Measurements from ENCODE around the gene FNDC8.

FNDC8 gene

GRCh38 chr17:35074711-35075707, 46.4 kb upstream of the FNDC8 start:
- Histone ChIP-seq H3K27me3 (ENCODE audit: insufficient read depth, poor library complexity, severe bottlenecking) (no peaks in the 10 kb centered on the region), H3K27ac (replicated peaks) (no peak overlapping the region), H3K4me3 (replicated peaks; ENCODE audit: insufficient read depth, low read length) (no peak overlapping the region)
- peak in 1 of 2 experiments; percentile 31 for DNase-seq (ENCODE audit: low read depth in 1 of 2, low spot score in 1 of 2)
- TF ChIP-seq GABPA (IDR thresholded peaks at IDR 0.05; ENCODE audit: low read depth) (no peak), POLR2AphosphoS5 (IDR thresholded peaks at IDR 0.05; ENCODE audit: low read depth) (no peak), CTCF (IDR thresholded peaks at IDR 0.05; ENCODE audit: insufficient read depth, low read length) (no peak), REST (IDR thresholded peaks at IDR 0.05; ENCODE audit: insufficient replicate concordance, low read depth) (no peak)

GRCh38 chr17:35076874-35077273, 44.5 kb upstream of the FNDC8 start:
- no peak for DNase-seq (ENCODE audit: low read depth in 1 of 2, low spot score in 1 of 2)
- Histone ChIP-seq H3K4me3 (replicated peaks; ENCODE audit: insufficient read depth, low read length) (no peak overlapping the region), H3K27ac (replicated peaks) (no peak overlapping the region), H3K27me3 (ENCODE audit: insufficient read depth, poor library complexity, severe bottlenecking) (no peaks in the 10 kb centered on the region)
- TF ChIP-seq SPI1 (IDR thresholded peaks at IDR 0.05; ENCODE audit: borderline replicate concordance, low read depth) = no peak
- TF ChIP-seq REST (IDR thresholded peaks at IDR 0.05; ENCODE audit: insufficient replicate concordance, low read depth) = no peak
- no peak for TF ChIP-seq POLR2AphosphoS5 (IDR thresholded peaks at IDR 0.05; ENCODE audit: low read depth)
- TF ChIP-seq GABPA (IDR thresholded peaks at IDR 0.05; ENCODE audit: low read depth) = no peak
- TF ChIP-seq CTCF (IDR thresholded peaks at IDR 0.05; ENCODE audit: insufficient read depth, low read length) = no peak

GRCh38 chr17:35079547-35080423, 41.6 kb upstream of the FNDC8 start:
- TF ChIP-seq GABPA (IDR thresholded peaks at IDR 0.05; ENCODE audit: low read depth) (no peak), SPI1 (IDR thresholded peaks at IDR 0.05; ENCODE audit: borderline replicate concordance, low read depth) (no peak), CTCF (IDR thresholded peaks at IDR 0.05; ENCODE audit: insufficient read depth, low read length) (no peak), POLR2AphosphoS5 (IDR thresholded peaks at IDR 0.05; ENCODE audit: low read depth) (no peak), REST (IDR thresholded peaks at IDR 0.05; ENCODE audit: insufficient replicate concordance, low read depth) (no peak)
- DNase-seq (ENCODE audit: low read depth in 1 of 2, low spot score in 1 of 2) = no peak
- peak overlapping the region; percentile 56; the same call in 1 of the 2 replicates for H3K27ac ChIP-seq (replicated peaks)
- no peak overlapping the region for H3K4me3 ChIP-seq (replicated peaks; ENCODE audit: insufficient read depth, low read length)
- no peaks in the 10 kb centered on the region for H3K27me3 ChIP-seq (ENCODE audit: insufficient read depth, poor library complexity, severe bottlenecking)

Data from HL-60 (cell line).